Adrenal gland (tissue), 12 donors: ENCODE measurements around the gene MYT1. TPM values are rescaled to one million over a fixed set of nuclear protein-coding genes. Genes with fewer than 3 reads are reported as not detected.

ENCODE experiments used
- DNase-seq, 7 donors: peaks; one replicate each; pipeline ENCODE4 v3.0.0-alpha.2; 2019 to 2020
- H3K27ac ChIP-seq, 5 donors: fragments of 200-600 bp; sonication (generic) in 4 of 5; 1 replicate in 3 of 5; 2 replicates in 2 of 5; pipeline versions ENCODE4 v1.5.1 to v1.8.0; 2016 to 2020; ENCODE audit warnings: mild to moderate bottlenecking in 1 of 5
- H3K27me3 ChIP-seq: fragments of 200-600 bp; 2 replicates; pipeline ENCODE4 v1.8.0; 2021
- H3K36me3 ChIP-seq, 2 donors: fragments of 200-600 bp; replicated peaks in 1 of 2; 1 replicate in 1 of 2; 2 replicates in 1 of 2; pipeline versions ENCODE4 v1.5.1 to v1.8.0; 2018 to 2022
- H3K4me1 ChIP-seq, 2 donors: fragments of 200-600 bp; replicated peaks in 1 of 2; 1 replicate in 1 of 2; 2 replicates in 1 of 2; pipeline versions ENCODE4 v1.5.1 to v1.8.0; 2018 to 2021
- H3K4me3 ChIP-seq, 4 donors: fragments of 200-600 bp; sonication (generic) in 3 of 4; one replicate each; pipeline ENCODE4 v1.5.1; 2016 to 2018
- H3K9me3 ChIP-seq, 3 donors: fragments of 200-600 bp; sonication (generic) in 1 of 3; replicated peaks in 1 of 3; 1 replicate in 2 of 3; 2 replicates in 1 of 3; pipeline versions ENCODE4 v1.5.1 to v1.8.0; 2016 to 2021
- POLR2A ChIP-seq, 2 donors: fragments of 450-650 bp; IDR thresholded peaks; one replicate each; pipeline ENCODE4 v1.6.1; 2017; ENCODE audit warnings: antibody characterized with exemption in 2 of 2, mild to moderate bottlenecking in 2 of 2, moderate library complexity in 1 of 2
- WGBS, 4 donors: extraction: QIAGEN DNeasy Blood & Tissue Kit in 2 of 4; methylation state at CpG; one replicate each; pipeline versions ENCODE4 v1.1.5 to v1.1.7; 2013 to 2017; 5-methylcytosine and 5-hydroxymethylcytosine counted together
- intact Hi-C, 2 donors: fragments of 100-400 bp; cut with DNase I; formaldehyde crosslinking; loops; one replicate each; pipeline versions ENCODE4 v1.14.1 to v1.15.0; 2022 to 2023
- polyA plus RNA-seq, 3 donors: library from polyadenylated mRNA; stranded (reverse); fragments of 200-250 nt in 2 of 3; fragments of 350-450 nt in 1 of 3; fragmentation: Illumina TruSeq in 1 of 3; extraction: RNeasy Lipid Tissue Mini Kit (QIAGEN cat#74804) in 1 of 3; gene quantifications; one replicate each; pipeline ENCODE4 v1.2.3, GENCODE V29; 2013 to 2014
- total RNA-seq, 9 donors: library from RNA; depleted of rRNA in 4 of 9; stranded (reverse); fragments of >200 nt in 4 of 9; fragments of 120-200 nt in 1 of 9; fragmentation: NEBNext Ultra II Directional in 1 of 9; extraction: Animal tissue kit (Norgen Biotek cat#: 25700) in 1 of 9; gene quantifications; one replicate each; pipeline versions ENCODE4 v1.1.0 to v1.2.4, GENCODE V29; 2013 to 2023
- TF ChIP-seq, protein P1 (sequence below), 6 experiments: fragments of 450-650 bp in 4 of 6; fragments of 200-600 bp in 2 of 6; sonication (generic) in 1 of 6; IDR thresholded peaks; 1 replicate in 5 of 6; 2 replicates in 1 of 6; pipeline versions ENCODE4 v1.5.1 to v1.8.0; 2016 to 2021; ENCODE audit warnings: antibody characterized with exemption in 6 of 6, mild to moderate bottlenecking in 2 of 6, moderate library complexity in 1 of 6
- donor health status: healthy with polysubstance abuse.
- donor health status: Bipolar disorder and iron deficiency.
- donor health status: DM: yes; HTN: yes; CAD: no.
- donor health status: DM: no; HTN: no; CAD: no.
- donor health status: DM: no; HTN: no; CAD: no.
- donor health status: DM: yes; HTN: yes; CAD: no.

MYT1 gene
- total and polyA plus RNA-seq, 12 donors, result 0.61 to 8.5 (median 2.7) TPM

GRCh38 chr20:64137598-64138031 lies 26.6 kb upstream of the MYT1 start:
- Histone ChIP-seq H3K27me3 (no peaks in the 10 kb centered on the region), H3K9me3 (no peaks in the 10 kb centered on the region), H3K4me3 (no peak overlapping the region), H3K4me1 (no peaks in the 10 kb centered on the region), H3K36me3 (no peaks in the 10 kb centered on the region), H3K27ac (no peak overlapping the region)
- 83 to 91% (median 85%) methylated on average over 1 to 6 of the region's 6 CpGs for WGBS, 4 donors
- intact Hi-C loops, result no loop called here
- DNase-seq, result peak in 2 of 7 donors; percentile 10
- TF ChIP-seq POLR2A (IDR thresholded peaks at IDR 0.05), result no peak
- TF ChIP-seq, protein P1, sequence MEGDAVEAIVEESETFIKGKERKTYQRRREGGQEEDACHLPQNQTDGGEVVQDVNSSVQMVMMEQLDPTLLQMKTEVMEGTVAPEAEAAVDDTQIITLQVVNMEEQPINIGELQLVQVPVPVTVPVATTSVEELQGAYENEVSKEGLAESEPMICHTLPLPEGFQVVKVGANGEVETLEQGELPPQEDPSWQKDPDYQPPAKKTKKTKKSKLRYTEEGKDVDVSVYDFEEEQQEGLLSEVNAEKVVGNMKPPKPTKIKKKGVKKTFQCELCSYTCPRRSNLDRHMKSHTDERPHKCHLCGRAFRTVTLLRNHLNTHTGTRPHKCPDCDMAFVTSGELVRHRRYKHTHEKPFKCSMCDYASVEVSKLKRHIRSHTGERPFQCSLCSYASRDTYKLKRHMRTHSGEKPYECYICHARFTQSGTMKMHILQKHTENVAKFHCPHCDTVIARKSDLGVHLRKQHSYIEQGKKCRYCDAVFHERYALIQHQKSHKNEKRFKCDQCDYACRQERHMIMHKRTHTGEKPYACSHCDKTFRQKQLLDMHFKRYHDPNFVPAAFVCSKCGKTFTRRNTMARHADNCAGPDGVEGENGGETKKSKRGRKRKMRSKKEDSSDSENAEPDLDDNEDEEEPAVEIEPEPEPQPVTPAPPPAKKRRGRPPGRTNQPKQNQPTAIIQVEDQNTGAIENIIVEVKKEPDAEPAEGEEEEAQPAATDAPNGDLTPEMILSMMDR (IDR thresholded peaks at IDR 0.05), result no peak

- intact Hi-C loops, result no loop called here
- no peaks in the 10 kb centered on the region for H3K4me1 ChIP-seq
- 83 to 89% (median 88%) methylated on average over 14 to 18 of the region's 18 CpGs for WGBS, 4 donors
- peak in 2 of 7 donors; percentile 4 to 6 for DNase-seq
- H3K36me3 ChIP-seq, result no peaks in the 10 kb centered on the region
- H3K27me3 ChIP-seq, result no peaks in the 10 kb centered on the region
- no peaks in the 10 kb centered on the region for H3K9me3 ChIP-seq
- H3K4me3 ChIP-seq, result no peak overlapping the region
- TF ChIP-seq POLR2A (IDR thresholded peaks at IDR 0.05), result no peak
- TF ChIP-seq, protein P1 (IDR thresholded peaks at IDR 0.05), result no peak
- H3K27ac ChIP-seq, result no peak overlapping the region
These were observed 25.9 kb upstream of the MYT1 start for GRCh38 chr20:64138276-64138815.

DNA sequence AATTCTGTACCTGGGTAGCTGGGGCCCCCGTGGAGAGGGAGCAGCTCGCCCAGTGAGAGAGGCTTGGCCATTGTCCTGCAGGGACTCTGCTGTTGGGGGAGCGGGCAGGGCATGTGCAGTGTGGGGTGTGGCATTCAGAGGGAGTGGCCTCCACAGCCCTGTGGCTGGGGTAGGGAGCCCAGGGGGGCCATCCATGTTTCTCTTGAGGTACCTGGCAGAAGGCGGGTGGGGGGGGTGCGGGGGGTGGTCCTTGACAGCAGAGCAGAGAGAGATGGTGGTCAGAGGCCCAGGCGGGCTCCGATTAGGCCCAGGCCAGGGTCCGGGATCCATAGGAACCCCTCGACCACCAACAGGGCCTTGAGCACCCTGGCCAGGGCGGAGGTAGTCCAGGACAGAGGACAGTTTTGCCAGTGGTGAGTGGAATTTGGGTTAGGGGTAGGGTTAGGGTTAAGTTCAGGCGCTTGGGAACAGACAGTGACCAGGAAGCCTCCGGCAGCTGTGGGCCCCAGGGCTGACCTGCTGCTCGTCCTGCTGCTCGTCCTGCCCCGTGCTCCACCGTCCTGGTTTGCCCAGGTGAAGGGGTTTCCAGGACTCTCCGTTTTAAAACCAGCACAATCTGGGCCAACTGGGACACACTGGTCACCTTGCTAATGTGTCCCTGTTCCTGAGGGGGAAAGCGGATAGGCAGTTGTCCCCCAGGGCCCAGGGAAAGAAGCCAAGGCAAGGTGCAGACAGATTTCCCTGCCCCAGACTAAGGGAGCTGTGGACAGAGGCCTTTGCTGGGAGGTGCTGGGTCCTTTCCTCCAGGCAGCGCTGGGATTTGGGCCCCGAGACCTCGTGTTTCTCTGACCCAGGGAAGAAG lies 24.8 kb upstream of the MYT1 start:
- intact Hi-C loops, result no loop called here
- Histone ChIP-seq H3K36me3 (no peaks in the 10 kb centered on the region), H3K9me3 (no peaks in the 10 kb centered on the region), H3K27ac (no peak overlapping the region), H3K4me3 (no peak overlapping the region), H3K27me3 (no peaks in the 10 kb centered on the region), H3K4me1 (no peaks in the 10 kb centered on the region)
- no peak for TF ChIP-seq POLR2A (IDR thresholded peaks at IDR 0.05)
- TF ChIP-seq, protein P1 (IDR thresholded peaks at IDR 0.05), result no peak
- peak in 2 of 7 donors; percentile 6 to 16 for DNase-seq
- 84 to 87% (median 86%) methylated on average over 13 to 21 of the region's 21 CpGs for WGBS, 4 donors

DNA sequence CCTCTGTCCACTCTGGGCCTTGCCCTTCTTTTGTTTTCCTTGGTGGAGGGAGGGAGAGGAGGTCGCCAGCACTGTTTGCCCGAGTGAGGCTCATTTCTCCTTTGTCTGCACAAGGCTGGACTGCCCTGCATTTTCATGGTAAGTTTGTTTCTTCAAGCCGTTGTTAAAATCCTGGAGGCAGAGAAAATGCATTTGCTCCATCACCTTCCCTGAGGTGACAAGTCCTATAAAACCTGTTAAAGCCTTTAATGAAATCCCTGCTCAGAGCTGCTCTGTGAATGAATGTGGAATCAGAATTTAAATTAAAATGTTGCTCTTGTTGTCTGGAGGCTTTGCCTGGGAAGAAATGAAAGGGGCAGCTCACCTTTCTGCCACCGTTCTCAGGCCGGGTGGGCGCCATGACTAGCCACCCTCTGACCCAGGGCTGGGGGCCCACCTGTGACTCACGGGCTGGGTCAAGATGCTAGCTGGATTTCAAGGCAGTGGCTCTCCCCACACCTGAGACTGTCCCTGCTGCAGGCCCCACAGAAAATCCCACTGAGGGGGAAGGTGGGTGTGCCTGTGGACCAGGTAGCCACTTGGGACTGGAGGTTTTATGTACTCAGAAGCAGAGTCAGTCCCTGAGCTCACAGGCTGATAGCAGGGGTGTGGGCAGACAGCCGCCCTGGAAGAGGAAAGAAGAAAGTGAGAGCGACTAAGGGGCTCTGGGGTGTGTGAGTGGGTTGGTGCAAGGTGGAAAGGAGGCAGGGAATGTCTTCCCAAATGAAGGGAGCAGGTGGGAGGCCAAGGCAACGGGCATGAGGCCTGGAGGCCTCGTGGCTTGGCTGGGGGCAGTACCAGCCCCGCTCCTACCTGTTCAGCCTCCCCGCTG lies 24.0 kb upstream of the MYT1 start:
- WGBS, 4 donors, result 83 to 91% (median 85%) methylated on average over 13 of the region's 13 CpGs
- Histone ChIP-seq H3K27ac (no peak overlapping the region), H3K27me3 (no peaks in the 10 kb centered on the region), H3K36me3 (no peaks in the 10 kb centered on the region), H3K4me1 (no peaks in the 10 kb centered on the region), H3K4me3 (no peak overlapping the region), H3K9me3 (no peaks in the 10 kb centered on the region)
- TF ChIP-seq, protein P1 (IDR thresholded peaks at IDR 0.05), result no peak
- no peak for TF ChIP-seq POLR2A (IDR thresholded peaks at IDR 0.05)
- intact Hi-C loops, result no loop called here
- DNase-seq, result peak in 3 of 7 donors; percentile 4 to 41 (median 11)
